OCI-LY1 (cell line): Measurements from ENCODE around the gene SCD.

ENCODE experiments used
- H2AFZ ChIP-seq: fragments of 200-600 bp; sonication (generic), shearing (Covaris generic); 2 replicates; pipeline ENCODE4 v1.6.0; 2014; ENCODE audit warnings: antibody characterized with exemption, mild to moderate bottlenecking, low read length
- H3F3A ChIP-seq: fragments of 200-600 bp; sonication (generic), shearing (Covaris generic); 2 replicates; pipeline ENCODE4 v1.6.0; 2014; ENCODE audit warnings: mild to moderate bottlenecking, antibody characterized with exemption, low read length, moderate library complexity; ENCODE audit not compliant: insufficient read depth
- H3K27ac ChIP-seq: fragments of 200-600 bp; sonication (generic); 2 replicates; pipeline ENCODE4 v1.5.1; 2014; ENCODE audit warnings: low read length, mixed run types, mild to moderate bottlenecking, low read depth; ENCODE audit not compliant: poor library complexity, severe bottlenecking
- H3K27me3 ChIP-seq: fragments of 200-600 bp; sonication (generic); 2 replicates; pipeline ENCODE4 v1.6.0; 2014; ENCODE audit warnings: antibody characterized with exemption, mild to moderate bottlenecking, low read length, moderate library complexity; ENCODE audit not compliant: insufficient read depth
- H3K36me3 ChIP-seq: fragments of 200-600 bp; sonication (generic); 2 replicates; pipeline ENCODE4 v1.6.1; 2014; ENCODE audit warnings: mild to moderate bottlenecking, antibody characterized with exemption, low read length, moderate library complexity, mixed read lengths; ENCODE audit not compliant: insufficient read depth
- H3K4me1 ChIP-seq: fragments of 200-600 bp; sonication (generic); 2 replicates; pipeline ENCODE4 v1.5.1; 2014; ENCODE audit warnings: mild to moderate bottlenecking, low read length, moderate library complexity; ENCODE audit not compliant: insufficient read depth, severe bottlenecking
- H3K4me2 ChIP-seq: fragments of 200-600 bp; sonication (generic), shearing (Covaris generic); 2 replicates; pipeline ENCODE4 v1.6.1; 2014; ENCODE audit warnings: low read length
- H3K4me3 ChIP-seq: fragments of 200-600 bp; sonication (generic); 2 replicates; pipeline ENCODE4 v1.5.1; 2014; ENCODE audit warnings: low read length, low read depth, mild to moderate bottlenecking, mixed read lengths; ENCODE audit not compliant: poor library complexity, severe bottlenecking
- H3K79me2 ChIP-seq: fragments of 200-600 bp; shearing (Covaris generic); 2 replicates; pipeline ENCODE4 v1.6.1; 2016; ENCODE audit warnings: mixed run types, low read length, mixed read lengths; ENCODE audit not compliant: insufficient read depth
- H3K9ac ChIP-seq: fragments of 200-600 bp; sonication (generic), shearing (Covaris generic); 2 replicates; pipeline ENCODE4 v1.6.1; 2014; ENCODE audit warnings: mild to moderate bottlenecking, low read length, mixed read lengths
- H3K9me2 ChIP-seq: fragments of 200-600 bp; sonication (generic), shearing (Covaris generic); 2 replicates; pipeline ENCODE4 v1.6.1; 2014; ENCODE audit warnings: low read depth, mild to moderate bottlenecking, low read length, mixed read lengths
- H3K9me3 ChIP-seq: fragments of 200-600 bp; shearing (Covaris generic); 2 replicates; pipeline ENCODE4 v1.6.1; 2014; ENCODE audit warnings: low read length, mixed read lengths
- H4K20me1 ChIP-seq: fragments of 200-600 bp; sonication (generic), shearing (Covaris generic); 2 replicates; pipeline ENCODE4 v1.6.0; 2016; ENCODE audit warnings: mild to moderate bottlenecking, low read length; ENCODE audit not compliant: insufficient read depth
- EZH2 ChIP-seq: fragments of 200-600 bp; sonication (generic), shearing (Covaris generic); IDR thresholded peaks from 2 replicates; pipeline ENCODE4 v1.8.0; 2017; ENCODE audit warnings: borderline replicate concordance, mixed run types, mild to moderate bottlenecking, antibody characterized with exemption, low read length, moderate library complexity, mixed read lengths
- TF ChIP-seq, protein P1 (sequence below): fragments of 200-600 bp; sonication (generic), shearing (Covaris generic); IDR thresholded peaks from 2 replicates; pipeline ENCODE4 v1.5.1; 2017; ENCODE audit warnings: mild to moderate bottlenecking, antibody characterized with exemption, low read length, moderate library complexity, mixed read lengths

SCD gene

DNA sequence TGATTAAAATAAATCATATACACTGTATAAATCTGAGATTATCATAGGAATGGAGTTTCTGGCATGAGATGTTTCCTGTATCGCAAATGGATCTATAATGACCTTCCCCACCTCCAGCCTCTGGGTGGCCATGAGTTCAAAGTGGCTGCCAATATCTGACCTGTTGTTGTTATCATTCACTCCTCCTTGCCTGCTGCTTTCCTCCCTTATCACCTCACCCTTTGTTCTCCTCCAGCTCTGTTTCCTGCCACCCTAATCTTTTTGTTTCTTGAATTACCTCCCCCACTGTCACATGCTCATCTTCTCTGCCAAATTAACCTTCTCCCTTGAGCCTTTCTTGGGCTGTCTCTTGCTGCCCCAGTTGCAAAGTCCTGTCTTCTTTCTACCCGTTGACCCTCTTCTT is 12.0 kb downstream of the SCD start:
- no peak overlapping the region for H3K4me2 ChIP-seq
- TF ChIP-seq EZH2 = no peak
- TF ChIP-seq, protein P1, sequence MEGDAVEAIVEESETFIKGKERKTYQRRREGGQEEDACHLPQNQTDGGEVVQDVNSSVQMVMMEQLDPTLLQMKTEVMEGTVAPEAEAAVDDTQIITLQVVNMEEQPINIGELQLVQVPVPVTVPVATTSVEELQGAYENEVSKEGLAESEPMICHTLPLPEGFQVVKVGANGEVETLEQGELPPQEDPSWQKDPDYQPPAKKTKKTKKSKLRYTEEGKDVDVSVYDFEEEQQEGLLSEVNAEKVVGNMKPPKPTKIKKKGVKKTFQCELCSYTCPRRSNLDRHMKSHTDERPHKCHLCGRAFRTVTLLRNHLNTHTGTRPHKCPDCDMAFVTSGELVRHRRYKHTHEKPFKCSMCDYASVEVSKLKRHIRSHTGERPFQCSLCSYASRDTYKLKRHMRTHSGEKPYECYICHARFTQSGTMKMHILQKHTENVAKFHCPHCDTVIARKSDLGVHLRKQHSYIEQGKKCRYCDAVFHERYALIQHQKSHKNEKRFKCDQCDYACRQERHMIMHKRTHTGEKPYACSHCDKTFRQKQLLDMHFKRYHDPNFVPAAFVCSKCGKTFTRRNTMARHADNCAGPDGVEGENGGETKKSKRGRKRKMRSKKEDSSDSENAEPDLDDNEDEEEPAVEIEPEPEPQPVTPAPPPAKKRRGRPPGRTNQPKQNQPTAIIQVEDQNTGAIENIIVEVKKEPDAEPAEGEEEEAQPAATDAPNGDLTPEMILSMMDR = no peak
- no peaks in the 10 kb centered on the region for H3K9me2 ChIP-seq
- no peak overlapping the region for H2AFZ ChIP-seq
- H3K9me3 ChIP-seq = no peaks in the 10 kb centered on the region
- H3K4me1 ChIP-seq = no peaks in the 10 kb centered on the region
- H3K9ac ChIP-seq = no peak overlapping the region
- H3K79me2 ChIP-seq = no peaks in the 10 kb centered on the region
- H3K4me3 ChIP-seq = no peak overlapping the region
- no peaks in the 10 kb centered on the region for H3K27me3 ChIP-seq
- H3K27ac ChIP-seq = no peak overlapping the region
- H4K20me1 ChIP-seq = no peaks in the 10 kb centered on the region
- H3F3A ChIP-seq = no peaks in the 10 kb centered on the region
- H3K36me3 ChIP-seq = peaks cover 87% of the 10 kb centered on the region

DNA sequence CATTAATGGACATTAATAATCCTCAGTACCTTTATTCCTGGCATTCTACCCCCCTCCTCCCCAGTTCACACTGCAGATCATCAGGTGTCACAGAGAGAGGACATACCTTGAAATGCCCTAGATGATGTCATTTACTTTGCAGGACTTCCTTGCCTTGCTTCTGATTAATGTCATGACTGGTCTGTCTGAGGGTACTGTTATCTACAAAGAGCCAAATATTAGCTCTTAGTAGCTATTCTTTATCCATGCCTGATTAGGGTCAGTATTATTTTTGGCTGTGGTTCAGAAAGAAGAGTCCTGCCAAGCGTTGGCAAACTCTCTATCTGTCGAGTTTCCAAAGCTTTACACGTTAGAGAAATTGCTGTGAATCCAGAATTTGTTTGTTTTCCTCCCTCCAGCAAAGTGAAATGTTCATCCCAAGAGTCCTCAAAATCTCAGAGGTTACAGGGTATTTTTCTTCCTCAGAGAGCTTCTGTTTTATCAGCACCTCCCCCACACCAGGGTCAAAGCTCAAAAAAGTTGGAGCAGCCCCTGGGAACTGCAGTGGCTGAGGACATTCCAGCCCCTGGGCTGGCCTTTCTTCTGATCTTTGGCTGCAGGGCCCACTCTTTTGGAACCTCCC is 12.6 kb downstream of the SCD start:
- Histone ChIP-seq H3K9me3 (no peaks in the 10 kb centered on the region), H3K79me2 (no peaks in the 10 kb centered on the region), H3K27me3 (no peaks in the 10 kb centered on the region), H3K9me2 (no peaks in the 10 kb centered on the region), H3K4me3 (no peak overlapping the region), H2AFZ (no peak overlapping the region), H3F3A (no peaks in the 10 kb centered on the region), H3K9ac (no peak overlapping the region), H3K4me2 (no peak overlapping the region), H3K27ac (no peak overlapping the region), H4K20me1 (no peaks in the 10 kb centered on the region), H3K36me3 (peaks cover 81% of the 10 kb centered on the region), H3K4me1 (no peaks in the 10 kb centered on the region)
- TF ChIP-seq EZH2 = no peak
- TF ChIP-seq, protein P1 = no peak

DNA sequence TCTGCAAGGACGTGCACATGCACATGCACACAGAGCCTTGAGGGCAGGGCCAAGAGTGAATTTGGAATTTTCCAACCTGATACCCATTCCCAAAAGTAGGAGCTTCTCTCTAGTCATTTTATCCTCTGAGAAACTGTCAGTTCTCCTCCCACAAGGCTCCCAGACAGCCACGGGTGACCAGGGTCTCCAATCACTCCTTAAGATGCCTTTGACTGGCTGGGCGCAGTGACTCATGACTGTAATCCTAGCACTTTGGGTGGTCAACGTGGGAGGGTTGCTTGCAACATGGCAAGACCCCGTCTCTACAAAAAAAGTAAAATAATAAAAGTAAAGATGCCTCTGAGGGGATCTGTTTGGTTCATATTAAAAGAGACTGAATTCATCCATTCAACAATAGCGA is 13.2 kb downstream of the SCD start:
- no peak overlapping the region for H2AFZ ChIP-seq
- no peaks in the 10 kb centered on the region for H3K27me3 ChIP-seq
- no peaks in the 10 kb centered on the region for H3K4me1 ChIP-seq
- no peaks in the 10 kb centered on the region for H3K9me3 ChIP-seq
- H3K4me2 ChIP-seq = no peak overlapping the region
- TF ChIP-seq, protein P1 = no peak
- TF ChIP-seq EZH2 = no peak
- no peak overlapping the region for H3K9ac ChIP-seq
- H3K27ac ChIP-seq = no peak overlapping the region
- H3K36me3 ChIP-seq = peaks cover 75% of the 10 kb centered on the region
- no peaks in the 10 kb centered on the region for H3K79me2 ChIP-seq
- H3K4me3 ChIP-seq = no peak overlapping the region
- H3K9me2 ChIP-seq = no peaks in the 10 kb centered on the region
- no peaks in the 10 kb centered on the region for H3F3A ChIP-seq
- H4K20me1 ChIP-seq = no peaks in the 10 kb centered on the region
